Caco-2 (cell line): ENCODE measurements around the gene TMEM170B. TPM values are rescaled to one million over a fixed set of nuclear protein-coding genes. Genes with fewer than 3 reads are reported as not detected.
A peak's percentile ranks its signal among the peaks of the same experiment; 100 is the strongest.

Source experiments
- BruUV-seq: library from RNA; stranded (reverse); fragments of 400-500 nt; replicated peaks from 2 replicates; lab custom pipeline; 2021; lab: Mats Ljungman, UMichigan
- CTCF ChIA-PET: fragments of 300-600 bp; sonication (Branson Sonifier 250); formaldehyde crosslinking; loops from one replicate; lab custom pipeline; 2022; ENCODE audit warnings: antibody characterized with exemption; lab: Charles Lee
- POLR2A ChIA-PET: fragments of 300-600 bp; sonication (Branson Sonifier 250); formaldehyde crosslinking; loops from one replicate; lab custom pipeline; 2022; ENCODE audit warnings: antibody characterized with exemption; lab: Charles Lee
- DNase-seq, 2 experiments: peaks; one replicate each; pipeline versions ENCODE4 v3.0.0 to v3.0.0-alpha.2; 2020 to 2022
- H3K27me3 ChIP-seq: replicated peaks from 2 replicates; pipeline ENCODE4 v1.6.0; 2011; ENCODE audit warnings: low read length; ENCODE audit not compliant: control insufficient read depth, insufficient read depth
- H3K36me3 ChIP-seq: 2 replicates; pipeline ENCODE4 v1.5.1; 2011; ENCODE audit warnings: low read length; ENCODE audit not compliant: control insufficient read depth, insufficient read depth
- H3K4me1 ChIP-seq: fragments of 250-450 bp; sonication (Bioruptor Pico); 2 replicates; pipeline ENCODE4 v1.5.1; 2020; ENCODE audit warnings: mild to moderate bottlenecking
- H3K4me3 ChIP-seq: 2 replicates; pipeline ENCODE4 v1.5.1; 2011; ENCODE audit warnings: low read depth, mild to moderate bottlenecking, control low read depth, low read length
- H3K9me3 ChIP-seq: fragments of 250-450 bp; sonication (Bioruptor Pico); 2 replicates; pipeline ENCODE4 v1.5.1; 2020; ENCODE audit warnings: mild to moderate bottlenecking, moderate library complexity
- H3K27ac Mint-ChIP-seq: one replicate; pipeline ENCODE4 v1.8.0; 2022; ENCODE audit warnings: mixed read lengths; ENCODE audit not compliant: unreplicated experiment
- H3K27me3 Mint-ChIP-seq: one replicate; pipeline ENCODE4 v1.8.0; 2022; ENCODE audit warnings: mixed read lengths; ENCODE audit not compliant: insufficient read depth, unreplicated experiment
- H3K36me3 Mint-ChIP-seq: one replicate; pipeline ENCODE4 v1.8.0; 2022; ENCODE audit warnings: mild to moderate bottlenecking, mixed read lengths; ENCODE audit not compliant: insufficient read depth, unreplicated experiment
- H3K4me1 Mint-ChIP-seq: one replicate; pipeline ENCODE4 v1.8.0; 2022; ENCODE audit warnings: low read depth, mixed read lengths; ENCODE audit not compliant: unreplicated experiment
- H3K4me3 Mint-ChIP-seq: one replicate; pipeline ENCODE4 v1.8.0; 2022; ENCODE audit warnings: mild to moderate bottlenecking, moderate library complexity, mixed read lengths; ENCODE audit not compliant: unreplicated experiment
- H3K9me3 Mint-ChIP-seq: one replicate; pipeline ENCODE4 v1.8.0; 2022; ENCODE audit warnings: mixed read lengths; ENCODE audit not compliant: unreplicated experiment
- intact Hi-C: fragments of 100-400 bp; cut with micrococcal nuclease; formaldehyde crosslinking; loops from one replicate; pipeline ENCODE4 v1.10.0; 2022; ENCODE audit not compliant: unreplicated experiment
- total RNA-seq: library from RNA; stranded (reverse); gene quantifications from 2 replicates; pipeline ENCODE4 v1.2.3, GENCODE V29; 2022
- TF ChIP-seq, protein P1 (sequence below), 2 experiments: fragments of 200-600 bp in 1 of 2; IDR thresholded peaks; 1 replicate in 1 of 2; 2 replicates in 1 of 2; pipeline versions ENCODE4 v1.5.1 to v1.8.0; 2011 to 2022; ENCODE audit warnings: antibody characterized with exemption in 1 of 2, control low read depth in 1 of 2, inconsistent platforms in 1 of 2, low read depth in 1 of 2, low read length in 1 of 2, mild to moderate bottlenecking in 1 of 2, moderate library complexity in 1 of 2; ENCODE audit not compliant: insufficient read depth in 1 of 2, severe bottlenecking in 1 of 2, unreplicated experiment in 1 of 2

The TMEM170B gene
- total RNA-seq, 1 experiment from 2014 or later: 4.0 TPM

DNA sequence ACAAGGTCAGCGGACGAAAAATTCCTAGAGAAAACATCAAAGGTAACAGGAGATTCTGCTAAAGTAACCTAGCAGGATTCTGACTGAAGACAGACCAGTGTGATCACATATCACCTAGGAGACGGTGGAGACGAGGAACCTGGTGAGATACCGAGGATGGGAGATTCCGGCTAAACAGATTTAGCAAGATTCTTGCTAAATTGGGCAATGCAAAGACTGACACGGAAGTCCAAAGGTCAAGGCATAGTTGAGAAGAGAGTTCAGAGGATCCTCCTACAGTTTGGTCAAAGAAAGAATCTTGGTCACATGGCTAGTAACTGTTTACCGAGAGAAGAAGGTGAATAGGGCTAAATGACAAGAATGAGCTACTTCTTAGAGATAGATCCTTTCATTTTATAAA is 61.1 kb downstream of the TMEM170B start:
- peaks cover 59% of the 10 kb centered on the region for H3K4me1 ChIP-seq
- H3K27me3 ChIP-seq: no peaks in the 10 kb centered on the region
- TF ChIP-seq, protein P1, sequence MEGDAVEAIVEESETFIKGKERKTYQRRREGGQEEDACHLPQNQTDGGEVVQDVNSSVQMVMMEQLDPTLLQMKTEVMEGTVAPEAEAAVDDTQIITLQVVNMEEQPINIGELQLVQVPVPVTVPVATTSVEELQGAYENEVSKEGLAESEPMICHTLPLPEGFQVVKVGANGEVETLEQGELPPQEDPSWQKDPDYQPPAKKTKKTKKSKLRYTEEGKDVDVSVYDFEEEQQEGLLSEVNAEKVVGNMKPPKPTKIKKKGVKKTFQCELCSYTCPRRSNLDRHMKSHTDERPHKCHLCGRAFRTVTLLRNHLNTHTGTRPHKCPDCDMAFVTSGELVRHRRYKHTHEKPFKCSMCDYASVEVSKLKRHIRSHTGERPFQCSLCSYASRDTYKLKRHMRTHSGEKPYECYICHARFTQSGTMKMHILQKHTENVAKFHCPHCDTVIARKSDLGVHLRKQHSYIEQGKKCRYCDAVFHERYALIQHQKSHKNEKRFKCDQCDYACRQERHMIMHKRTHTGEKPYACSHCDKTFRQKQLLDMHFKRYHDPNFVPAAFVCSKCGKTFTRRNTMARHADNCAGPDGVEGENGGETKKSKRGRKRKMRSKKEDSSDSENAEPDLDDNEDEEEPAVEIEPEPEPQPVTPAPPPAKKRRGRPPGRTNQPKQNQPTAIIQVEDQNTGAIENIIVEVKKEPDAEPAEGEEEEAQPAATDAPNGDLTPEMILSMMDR (IDR thresholded peaks at IDR 0.05; ENCODE audit: insufficient read depth in 1 of 2, low read depth in 1 of 2, low read length in 1 of 2, severe bottlenecking in 1 of 2, unreplicated experiment in 1 of 2): no peak
- POLR2A ChIA-PET: interaction anchor here (1.0 to 1.4 kb wide), 3 partner anchors 10 to 691 kb away, joined by 3 read pairs; partner anchors contain the start of gene EDN1
- DNase-seq: peak; percentile 94 to 95
- peak overlapping the region; percentile 60 for H3K4me3 Mint-ChIP-seq
- CTCF ChIA-PET: interaction anchor here (0.8 to 1.4 kb wide), 2 partner anchors 23 to 102 kb away, joined by 3 to 5 read pairs; no protein-coding TSS in a partner anchor
- H3K9me3 ChIP-seq: no peaks in the 10 kb centered on the region; the same call in 1 of the 2 replicates
- BruUV-seq: no TSS peak
- H3K4me1 Mint-ChIP-seq: peaks cover 53% of the 10 kb centered on the region
- no peaks in the 10 kb centered on the region for H3K36me3 ChIP-seq
- H3K36me3 Mint-ChIP-seq: peaks cover 12% of the 10 kb centered on the region
- H3K4me3 ChIP-seq: no peak overlapping the region
- H3K9me3 Mint-ChIP-seq: peaks cover 26% of the 10 kb centered on the region
- peak overlapping the region; percentile 87 for H3K27ac Mint-ChIP-seq
- intact Hi-C loops: loop anchor here (1.0 to 5.0 kb wide), 3 partner anchors 11 to 409 kb away; no protein-coding TSS in a partner anchor
- H3K27me3 Mint-ChIP-seq: no peaks in the 10 kb centered on the region

DNA sequence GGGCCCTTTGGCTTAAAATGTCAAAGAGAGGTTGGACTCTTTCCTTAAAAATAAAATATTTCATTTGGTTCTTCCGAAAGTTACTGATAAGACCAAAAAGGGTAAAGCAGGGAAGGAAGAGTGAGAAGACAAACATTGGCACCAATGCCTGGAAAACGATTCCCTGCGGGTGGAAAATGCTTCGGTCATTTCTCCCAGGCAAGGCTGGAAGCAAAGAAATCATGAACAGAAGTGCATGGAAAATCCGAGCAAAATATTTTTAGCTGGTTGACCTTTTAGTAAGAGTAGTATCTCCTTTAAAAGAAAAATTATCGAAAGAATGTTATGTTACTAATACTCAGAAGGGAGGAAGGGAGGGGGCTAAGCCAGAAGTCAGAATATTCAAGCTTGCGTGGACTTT is 62.7 kb downstream of the TMEM170B start:
- Mint-ChIP-seq H3K36me3 (peaks cover 12% of the 10 kb centered on the region), H3K27ac (peak overlapping the region; percentile 87), H3K4me1 (peaks cover 64% of the 10 kb centered on the region), H3K4me3 (no peak overlapping the region), H3K9me3 (peaks cover 33% of the 10 kb centered on the region), H3K27me3 (no peaks in the 10 kb centered on the region)
- no peaks in the 10 kb centered on the region for H3K27me3 ChIP-seq
- no peaks in the 10 kb centered on the region; the same call in 1 of the 2 replicates for H3K9me3 ChIP-seq
- no TSS peak for BruUV-seq
- TF ChIP-seq, protein P1 (IDR thresholded peaks at IDR 0.05; ENCODE audit: insufficient read depth in 1 of 2, low read depth in 1 of 2, low read length in 1 of 2, severe bottlenecking in 1 of 2, unreplicated experiment in 1 of 2): no peak
- intact Hi-C loops: no loop called here
- peaks cover 62% of the 10 kb centered on the region for H3K4me1 ChIP-seq
- DNase-seq: no peak
- ChIA-PET POLR2A (no interaction called here), CTCF (no interaction called here)
- no peak overlapping the region for H3K4me3 ChIP-seq
- H3K36me3 ChIP-seq: no peaks in the 10 kb centered on the region

DNA sequence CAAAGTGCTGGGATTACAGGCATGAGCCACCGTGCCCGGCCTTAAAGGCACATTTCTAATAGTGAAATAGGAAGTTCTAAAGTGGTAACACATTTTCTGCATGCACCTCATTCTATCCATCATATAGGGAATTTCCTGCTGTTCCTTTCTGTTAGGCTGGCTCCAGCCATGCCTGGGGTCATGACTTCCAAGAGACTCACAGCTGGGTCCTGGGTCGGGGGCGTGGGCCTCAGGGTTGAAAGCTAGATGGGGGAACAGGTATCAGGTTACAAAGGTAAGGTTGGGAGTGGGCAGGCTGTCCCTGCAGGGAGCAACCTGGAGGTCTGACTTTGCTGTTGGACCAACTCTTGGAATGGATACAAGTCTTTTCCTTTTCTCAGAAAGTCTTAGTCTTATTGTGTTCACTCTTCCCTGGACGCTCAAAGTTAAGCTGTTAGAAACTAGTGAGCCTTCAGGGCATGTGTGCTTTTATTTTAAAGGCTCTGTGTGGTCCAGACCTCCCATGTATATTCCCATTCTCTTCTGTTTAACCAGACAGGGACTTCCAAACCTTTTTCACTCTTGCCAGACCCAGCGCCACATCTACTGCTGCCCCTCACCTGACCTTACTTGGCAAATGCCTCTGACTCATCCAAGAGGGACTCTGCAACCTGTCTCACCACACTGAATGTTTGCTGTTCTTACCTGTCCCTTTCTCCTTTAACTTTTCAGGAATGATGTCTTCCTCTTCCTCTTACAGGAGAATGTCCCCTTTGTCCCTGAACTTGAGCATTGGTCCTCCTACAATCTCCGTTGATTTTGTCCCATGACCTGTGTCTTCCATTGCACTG is 64.4 kb downstream of the TMEM170B start:
- ChIA-PET POLR2A (no interaction called here), CTCF (no interaction called here)
- no peaks in the 10 kb centered on the region; the same call in 1 of the 2 replicates for H3K9me3 ChIP-seq
- peaks cover 65% of the 10 kb centered on the region for H3K4me1 ChIP-seq
- Mint-ChIP-seq H3K4me3 (no peak overlapping the region), H3K27me3 (no peaks in the 10 kb centered on the region), H3K9me3 (peaks cover 33% of the 10 kb centered on the region), H3K36me3 (peaks cover 12% of the 10 kb centered on the region), H3K4me1 (peaks cover 63% of the 10 kb centered on the region), H3K27ac (peak overlapping the region; percentile 87)
- TF ChIP-seq, protein P1 (IDR thresholded peaks at IDR 0.05; ENCODE audit: insufficient read depth in 1 of 2, low read depth in 1 of 2, low read length in 1 of 2, severe bottlenecking in 1 of 2, unreplicated experiment in 1 of 2): no peak
- no peak overlapping the region for H3K4me3 ChIP-seq
- H3K36me3 ChIP-seq: no peaks in the 10 kb centered on the region
- intact Hi-C loops: no loop called here
- DNase-seq: peak in 1 of 2 experiments; percentile 50
- BruUV-seq: no TSS peak
- H3K27me3 ChIP-seq: no peaks in the 10 kb centered on the region
